ENCODE measurements around the gene BCAT1.
A peak's percentile ranks its signal among the peaks of the same experiment; 100 is the strongest.
"Not testable (repeated sequence)": the region's sequence is repeated elsewhere in the genome, so short reads cannot be mapped to it uniquely, and the experiment has no call there.

The BCAT1 gene

DNA sequence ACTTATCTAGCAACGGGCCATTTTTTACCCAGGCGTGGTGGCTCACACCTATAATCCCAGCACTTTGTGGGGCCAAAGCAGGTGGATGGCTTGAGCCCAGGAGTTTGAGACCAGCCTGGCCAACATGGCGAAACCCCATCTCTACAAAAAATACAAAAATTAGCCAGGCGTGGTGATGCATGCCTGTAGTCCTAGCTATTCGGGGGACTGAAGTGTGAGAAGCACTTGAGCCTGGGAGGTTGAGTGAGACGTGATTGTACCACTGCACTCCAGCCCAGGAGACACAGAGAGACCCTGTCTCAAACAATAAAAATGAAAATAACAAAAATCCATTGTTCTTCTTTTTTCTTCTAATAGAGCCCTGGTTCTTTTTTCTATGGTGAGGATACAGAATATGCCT is 7.5 kb upstream of the BCAT1 start:
- DNase-seq (ENCODE audit: low read depth) = not testable (repeated sequence)

GRCh38 chr12:24955853-24956252 is 7.0 kb upstream of the BCAT1 start:
- no peak for DNase-seq (ENCODE audit: low read depth)

DNA sequence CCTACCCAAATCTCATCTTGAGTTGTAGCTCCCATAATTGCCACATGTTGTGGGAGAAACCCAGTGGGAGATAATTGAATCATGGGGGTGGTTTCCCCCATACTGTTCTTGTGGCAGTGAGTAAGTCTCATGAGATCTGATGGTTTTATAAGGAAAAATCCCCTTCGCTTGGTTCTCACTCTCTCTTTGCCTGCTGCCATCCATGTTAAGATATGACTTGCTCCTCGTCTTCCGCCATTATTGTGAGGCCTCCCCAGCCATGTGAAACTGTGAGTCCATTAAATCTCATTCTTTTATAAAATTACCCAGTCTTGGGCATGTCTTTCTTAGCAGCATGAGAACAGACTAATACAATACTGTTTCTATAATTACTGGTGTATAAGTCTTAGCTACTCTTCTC is 6.5 kb upstream of the BCAT1 start:
- DNase-seq (ENCODE audit: low read depth) = no peak

GRCh38 chr12:24954261-24954660 is 5.4 kb upstream of the BCAT1 start:
- DNase-seq (ENCODE audit: low read depth) = no peak

DNA sequence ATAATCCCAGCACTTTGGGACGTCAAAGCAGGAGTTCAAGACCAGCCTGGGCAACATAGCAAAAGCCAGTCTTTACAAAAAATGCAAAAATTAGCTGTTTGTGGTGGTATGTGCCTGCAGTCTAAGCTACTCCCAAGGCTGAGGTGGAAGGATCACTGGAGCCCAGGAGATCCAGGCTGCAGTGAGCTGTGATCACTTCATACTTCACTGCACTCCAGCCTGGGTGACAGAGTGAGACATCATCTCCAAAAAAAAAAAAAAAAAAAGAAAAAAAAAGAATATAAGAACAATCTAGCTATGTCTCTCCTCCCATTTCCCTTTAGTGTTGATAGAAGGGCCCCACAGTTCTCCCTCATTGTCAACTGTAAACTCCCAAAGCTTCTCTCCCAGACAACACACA is 3.5 kb upstream of the BCAT1 start:
- DNase-seq (ENCODE audit: low read depth) = no peak

DNA sequence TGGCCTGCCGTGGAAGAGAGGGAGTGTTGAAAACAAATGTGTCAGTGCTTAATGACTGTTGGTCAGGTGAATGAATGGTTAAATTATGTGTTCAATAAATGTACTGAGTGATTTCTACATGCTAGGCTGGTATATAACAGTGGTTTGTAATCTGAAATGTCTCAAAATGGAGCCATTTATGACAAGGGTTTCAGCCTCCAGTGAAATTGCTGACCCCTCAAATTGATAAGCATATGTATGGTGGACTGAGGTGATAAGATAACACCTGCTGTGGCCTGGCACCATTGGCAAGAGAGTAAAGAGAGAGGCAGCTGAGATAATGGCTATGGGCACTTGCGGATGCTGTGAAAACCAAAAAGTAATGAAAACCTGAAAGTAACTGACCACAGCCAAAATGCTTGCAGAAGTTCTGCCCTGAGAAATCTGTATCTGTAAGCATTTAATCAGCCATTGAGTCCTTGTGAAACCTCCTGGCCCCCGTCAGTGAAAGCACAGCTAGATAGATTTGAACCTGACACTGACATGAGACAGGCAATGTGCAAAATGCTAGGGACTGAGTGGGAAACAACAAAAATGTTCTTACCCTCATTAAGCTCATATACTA is 1.4 kb upstream of the BCAT1 start:
- DNase-seq (ENCODE audit: low read depth) = no peak

DNA sequence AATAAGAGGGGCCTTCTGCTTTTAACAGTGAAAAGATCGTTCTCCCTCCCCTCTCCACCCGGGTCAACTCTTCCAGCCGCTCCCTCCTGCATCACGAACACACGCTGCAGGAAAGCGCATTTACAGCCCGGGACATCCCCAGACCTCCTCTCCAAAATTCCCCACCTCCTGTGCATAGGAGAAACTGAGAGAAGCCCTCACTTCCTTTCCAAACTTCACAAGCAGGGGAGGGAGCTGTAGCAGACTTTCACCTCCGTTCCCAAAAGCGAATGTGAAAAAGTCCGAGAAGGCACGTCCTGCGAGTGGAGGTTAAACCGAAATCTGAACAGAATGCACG is 513 bp downstream of the BCAT1 start:
- DNase-seq (ENCODE audit: low read depth) = peak; percentile 15

GRCh38 chr12:24947541-24948419 is 1.1 kb downstream of the BCAT1 start:
- DNase-seq (ENCODE audit: low read depth) = no peak

DNA sequence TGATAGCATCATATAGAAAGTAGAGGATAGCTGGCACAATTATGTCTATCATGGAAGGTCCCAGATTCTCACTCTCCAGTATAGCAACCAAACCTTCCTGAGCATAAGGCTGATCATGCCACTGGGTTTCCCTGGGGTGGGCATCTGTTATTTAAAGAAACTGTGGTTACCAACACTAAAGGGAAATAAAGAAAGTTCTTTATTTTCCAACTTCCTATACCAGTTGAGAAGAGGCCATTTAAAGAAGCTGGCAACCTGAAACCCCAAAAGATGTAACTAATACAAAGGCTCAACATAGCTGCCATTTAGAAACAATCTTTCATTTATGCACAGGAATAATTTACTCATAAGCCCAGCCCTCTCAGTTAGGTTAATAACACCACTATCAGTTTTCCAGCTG is 3.1 kb downstream of the BCAT1 start:
- no peak for DNase-seq (ENCODE audit: low read depth)

- DNase-seq (ENCODE audit: low read depth) = no peak
Observed at GRCh38 chr12:24945039-24945438, 3.9 kb downstream of the BCAT1 start.

GRCh38 chr12:24944601-24944975 is 4.3 kb downstream of the BCAT1 start:
- no peak for DNase-seq (ENCODE audit: low read depth)

DNA sequence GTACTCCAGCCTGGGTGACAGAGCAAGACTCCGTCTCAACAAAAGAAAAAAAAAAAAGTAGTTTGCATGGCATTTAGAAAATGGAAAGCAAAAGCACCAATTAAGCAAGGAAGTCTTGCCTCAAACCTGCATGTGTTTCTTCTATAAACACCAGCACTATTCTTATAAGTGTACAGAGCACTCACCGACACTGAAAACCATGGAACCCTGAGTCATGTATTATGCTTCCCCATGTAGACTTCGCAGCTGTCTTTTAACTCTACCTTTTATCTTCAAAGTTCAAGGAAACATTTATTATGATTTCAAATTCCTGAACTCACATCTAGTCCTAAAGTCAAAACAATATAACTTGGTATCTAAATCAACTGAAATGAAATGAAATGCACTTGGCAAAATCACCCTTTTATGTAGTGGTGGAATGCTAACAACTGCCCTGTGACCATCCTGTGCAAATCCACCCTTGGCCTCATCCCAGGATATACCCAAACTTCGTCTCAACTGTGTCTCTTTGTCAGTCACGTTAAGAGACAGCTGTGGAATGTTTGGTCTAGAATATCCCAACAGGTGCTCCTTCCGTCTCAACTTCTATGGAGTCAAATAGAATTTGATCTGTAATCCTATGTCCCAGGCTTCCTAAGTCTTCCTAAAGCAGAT is 4.8 kb downstream of the BCAT1 start:
- DNase-seq (ENCODE audit: low read depth) = no peak

GRCh38 chr12:24940157-24940556 is 8.7 kb downstream of the BCAT1 start:
- DNase-seq (ENCODE audit: low read depth) = no peak

- DNase-seq (ENCODE audit: low read depth) = not testable (repeated sequence)
Observed at GRCh38 chr12:24939551-24939950, 9.3 kb downstream of the BCAT1 start.

GRCh38 chr12:24938341-24938740 is 10.6 kb downstream of the BCAT1 start:
- DNase-seq (ENCODE audit: low read depth) = no peak

- DNase-seq (ENCODE audit: low read depth) = no peak
Observed at GRCh38 chr12:24937553-24938244, 11.2 kb downstream of the BCAT1 start.

- no peak for DNase-seq (ENCODE audit: low read depth)
Observed at GRCh38 chr12:24933694-24934407, 15.1 kb downstream of the BCAT1 start.

- no peak for DNase-seq (ENCODE audit: low read depth)
Observed at GRCh38 chr12:24931666-24932405, 17.1 kb downstream of the BCAT1 start.

DNA sequence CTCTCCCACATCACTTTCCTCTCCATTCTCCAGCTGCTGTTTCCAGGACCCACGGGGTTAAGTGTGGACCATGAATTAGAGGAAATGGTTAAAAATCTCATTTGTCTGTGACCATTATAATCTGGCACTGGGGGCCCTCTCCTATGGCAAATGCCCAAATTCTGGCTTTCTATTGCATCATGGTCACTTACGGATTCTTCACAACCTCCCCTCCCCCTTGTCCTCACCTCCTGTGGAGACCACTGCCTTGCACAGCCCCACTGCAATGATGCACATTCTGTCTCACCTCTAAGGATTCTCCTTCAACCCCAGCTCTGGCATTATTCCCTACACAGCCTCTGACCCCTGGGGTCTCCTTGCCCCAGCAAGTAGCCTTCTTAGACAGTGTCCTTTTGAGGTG is 18.9 kb downstream of the BCAT1 start:
- no peak for DNase-seq (ENCODE audit: low read depth)

- not testable (repeated sequence) for DNase-seq (ENCODE audit: low read depth)
Observed at GRCh38 chr12:24928533-24929306, 20.2 kb downstream of the BCAT1 start.

GRCh38 chr12:24928131-24928530 is 20.8 kb downstream of the BCAT1 start:
- no peak for DNase-seq (ENCODE audit: low read depth)
